Neuronal stem cell (in vitro differentiated cells): ENCODE measurements around the gene TMCO4.
"Not testable (repeated sequence)": the region's sequence is repeated elsewhere in the genome, so short reads cannot be mapped to it uniquely, and the experiment has no call there.

Experiments used
- DNase-seq: peaks from one replicate; pipeline ENCODE4 v3.0.0-alpha.2; 2013; ENCODE audit warnings: low spot score
- H2AFZ ChIP-seq: one replicate; pipeline ENCODE4 v1.6.1; 2013; ENCODE audit warnings: mild to moderate bottlenecking, low read length, inconsistent platforms
- H2AK5ac ChIP-seq: 2 replicates; pipeline ENCODE4 v1.6.1; 2013; ENCODE audit warnings: low read depth, mild to moderate bottlenecking, inconsistent platforms, low read length, moderate library complexity, mixed read lengths
- H2BK120ac ChIP-seq: 2 replicates; pipeline ENCODE4 v1.6.1; 2013; ENCODE audit warnings: low read depth, mild to moderate bottlenecking, inconsistent platforms, low read length, moderate library complexity, mixed read lengths
- H2BK12ac ChIP-seq: one replicate; pipeline ENCODE4 v1.6.1; 2013; ENCODE audit warnings: low read length, inconsistent platforms
- H2BK15ac ChIP-seq: 2 replicates; pipeline ENCODE4 v1.6.1; 2013; ENCODE audit warnings: mild to moderate bottlenecking, low read length, inconsistent platforms, mixed read lengths
- H2BK5ac ChIP-seq: one replicate; pipeline ENCODE4 v1.6.1; 2013; ENCODE audit warnings: inconsistent platforms, mild to moderate bottlenecking, low read length, moderate library complexity
- H3K14ac ChIP-seq: one replicate; pipeline ENCODE4 v1.6.1; 2013; ENCODE audit warnings: low read length, inconsistent platforms
- H3K18ac ChIP-seq: 2 replicates; pipeline ENCODE4 v1.6.1; 2013; ENCODE audit warnings: low read length, inconsistent platforms
- H3K23ac ChIP-seq: 2 replicates; pipeline ENCODE4 v1.6.1; 2013; ENCODE audit warnings: low read depth, mild to moderate bottlenecking, mixed read lengths, low read length, inconsistent platforms; ENCODE audit not compliant: poor library complexity
- H3K27ac ChIP-seq: replicated peaks from 3 replicates; pipeline ENCODE4 v1.5.1; 2013; ENCODE audit warnings: low read length, inconsistent platforms
- H3K27me3 ChIP-seq, 3 experiments: 2 replicates each; pipeline ENCODE4 v1.6.1; 2013; ENCODE audit warnings: low read length in 3 of 3, mild to moderate bottlenecking in 2 of 3, inconsistent platforms in 1 of 3, low read depth in 1 of 3, mixed read lengths in 1 of 3, moderate library complexity in 1 of 3; ENCODE audit not compliant: control insufficient read depth in 3 of 3, insufficient read depth in 3 of 3
- H3K36me3 ChIP-seq, 2 donors: replicated peaks in 1 of 2; 2 replicates each; pipeline ENCODE4 v1.6.1; 2013; ENCODE audit warnings: low read length in 2 of 2; ENCODE audit not compliant: control insufficient read depth in 2 of 2, insufficient read depth in 2 of 2
- H3K4ac ChIP-seq: 2 replicates; pipeline ENCODE4 v1.6.1; 2013; ENCODE audit warnings: inconsistent platforms, mild to moderate bottlenecking, low read length, moderate library complexity
- H3K4me1 ChIP-seq, 2 donors: 1 replicate in 1 of 2; 2 replicates in 1 of 2; pipeline ENCODE4 v1.6.1; 2013; ENCODE audit warnings: low read length in 2 of 2, low read depth in 1 of 2; ENCODE audit not compliant: control insufficient read depth in 2 of 2, insufficient read depth in 1 of 2
- H3K4me2 ChIP-seq: one replicate; pipeline ENCODE4 v1.6.1; 2013; ENCODE audit warnings: mild to moderate bottlenecking, low read length, inconsistent platforms; ENCODE audit not compliant: insufficient read depth, poor library complexity, severe bottlenecking
- H3K4me3 ChIP-seq, 2 donors: 2 replicates each; pipeline ENCODE4 v1.5.1; 2013; ENCODE audit warnings: low read length in 2 of 2, mild to moderate bottlenecking in 2 of 2, inconsistent platforms in 1 of 2, moderate library complexity in 1 of 2
- H3K79me1 ChIP-seq: one replicate; pipeline ENCODE4 v1.6.1; 2013; ENCODE audit warnings: low read depth, mild to moderate bottlenecking, inconsistent platforms, low read length, moderate library complexity
- H3K9ac ChIP-seq: one replicate; pipeline ENCODE4 v1.6.1; 2013; ENCODE audit warnings: mild to moderate bottlenecking, low read depth, low read length, inconsistent platforms; ENCODE audit not compliant: poor library complexity
- H3K9me3 ChIP-seq, 2 donors: replicated peaks in 1 of 2; 2 replicates each; pipeline versions ENCODE3 to v1.6.1; 2013; ENCODE audit warnings: low read length in 2 of 2, mild to moderate bottlenecking in 2 of 2, inconsistent platforms in 1 of 2, low read depth in 1 of 2, mixed read lengths in 1 of 2, moderate library complexity in 1 of 2; ENCODE audit not compliant: control insufficient read depth in 2 of 2, insufficient read depth in 1 of 2
- H4K8ac ChIP-seq: one replicate; pipeline ENCODE4 v1.6.1; 2013; ENCODE audit warnings: low read depth, mild to moderate bottlenecking, inconsistent platforms, low read length, moderate library complexity
- H4K91ac ChIP-seq: one replicate; pipeline ENCODE4 v1.6.1; 2013; ENCODE audit warnings: low read length, low read depth, mild to moderate bottlenecking, inconsistent platforms; ENCODE audit not compliant: poor library complexity
- WGBS, 2 donors: extraction: QIAGEN DNeasy Blood & Tissue Kit; methylation state at CpG; one replicate each; pipeline ENCODE4 v1.1.7; 2013; ENCODE audit warnings: missing lambda C conversion rate in 2 of 2, mixed read lengths in 1 of 2; ENCODE audit not compliant: insufficient read length in 2 of 2, insufficient replicate concordance in 1 of 2; ENCODE audit errors: extremely low coverage in 2 of 2; 5-methylcytosine and 5-hydroxymethylcytosine counted together

The TMCO4 gene

GRCh38 chr1:19817160-19817559 lies 17.4 kb upstream of the TMCO4 start:
- H2BK15ac ChIP-seq: no peak overlapping the region
- no peak overlapping the region for H3K9ac ChIP-seq
- H3K4me1 ChIP-seq: no peaks in the 10 kb centered on the region
- no peaks in the 10 kb centered on the region for H3K9me3 ChIP-seq
- H4K8ac ChIP-seq: no peak overlapping the region
- H3K4ac ChIP-seq: no peak overlapping the region
- H3K79me1 ChIP-seq: no peaks in the 10 kb centered on the region
- H3K14ac ChIP-seq: peak overlapping the region; percentile 64
- no peak overlapping the region for H2AFZ ChIP-seq
- WGBS, 2 donors: no CpG with 5 or more reads among the region's 5 CpGs
- no peak overlapping the region for H3K27ac ChIP-seq
- H2BK12ac ChIP-seq: no peak overlapping the region
- no peak overlapping the region for H4K91ac ChIP-seq
- H3K27me3 ChIP-seq: peaks cover 0 to 51% (median 0%) of the 10 kb centered on the region in 3 experiments
- DNase-seq: no peak
- H3K36me3 ChIP-seq: no peaks in the 10 kb centered on the region
- no peak overlapping the region for H2AK5ac ChIP-seq
- H3K23ac ChIP-seq: no peak overlapping the region
- no peak overlapping the region for H3K4me3 ChIP-seq
- H3K18ac ChIP-seq: no peak overlapping the region
- no peak overlapping the region for H2BK5ac ChIP-seq
- H3K4me2 ChIP-seq: no peak overlapping the region
- H2BK120ac ChIP-seq: no peak overlapping the region

- H3K79me1 ChIP-seq, H4K91ac ChIP-seq, H3K4ac ChIP-seq, H3K9me3 ChIP-seq, DNase-seq, H2BK120ac ChIP-seq, H3K4me3 ChIP-seq, H2AK5ac ChIP-seq, H3K4me1 ChIP-seq, H3K14ac ChIP-seq, H2BK15ac ChIP-seq, H3K18ac ChIP-seq, H2BK12ac ChIP-seq, H4K8ac ChIP-seq, H3K36me3 ChIP-seq, H3K4me2 ChIP-seq, H2BK5ac ChIP-seq, H3K27ac ChIP-seq, H3K9ac ChIP-seq, H3K23ac ChIP-seq, H2AFZ ChIP-seq: not testable (repeated sequence)
- H3K27me3 ChIP-seq: peaks cover 0 to 51% (median 0%) of the 10 kb centered on the region in 3 experiments
- WGBS, 2 donors: no CpG with 5 or more reads among the region's 1 CpG
These were observed 17.0 kb upstream of the TMCO4 start for GRCh38 chr1:19816737-19817086.

- H2BK15ac ChIP-seq: no peak overlapping the region
- H3K14ac ChIP-seq: no peak overlapping the region
- no peak overlapping the region for H2BK120ac ChIP-seq
- no peak overlapping the region for H2BK12ac ChIP-seq
- H2AFZ ChIP-seq: no peak overlapping the region
- WGBS, 2 donors: no CpG with 5 or more reads among the region's 15 CpGs
- H3K23ac ChIP-seq: no peak overlapping the region
- H3K27me3 ChIP-seq: peaks cover 0 to 51% (median 0%) of the 10 kb centered on the region in 3 experiments
- no peaks in the 10 kb centered on the region for H3K36me3 ChIP-seq
- H4K8ac ChIP-seq: no peak overlapping the region
- no peaks in the 10 kb centered on the region for H3K4me1 ChIP-seq
- H3K4me2 ChIP-seq: no peak overlapping the region
- no peak overlapping the region for H2BK5ac ChIP-seq
- H2AK5ac ChIP-seq: no peak overlapping the region
- H3K4ac ChIP-seq: no peak overlapping the region
- no peaks in the 10 kb centered on the region for H3K79me1 ChIP-seq
- no peak overlapping the region for H3K4me3 ChIP-seq
- no peak overlapping the region for H3K18ac ChIP-seq
- no peak overlapping the region for H3K9ac ChIP-seq
- no peak for DNase-seq
- H3K9me3 ChIP-seq: no peaks in the 10 kb centered on the region
- H4K91ac ChIP-seq: no peak overlapping the region
- no peak overlapping the region for H3K27ac ChIP-seq
These were observed 16.4 kb upstream of the TMCO4 start for GRCh38 chr1:19815801-19816736.

- Histone ChIP-seq H4K8ac (no peak within 1 kb of the TSS), H3K23ac (peak within 1 kb of the TSS; percentile 35), H2BK120ac (no peak within 1 kb of the TSS), H3K4me2 (no peak within 1 kb of the TSS), H3K9me3 (no peaks in the 10 kb centered on the region), H3K4me3 (no peak within 1 kb of the TSS), H2BK15ac (no peak within 1 kb of the TSS), H2AFZ (no peak within 1 kb of the TSS), H2BK12ac (no peak within 1 kb of the TSS), H3K79me1 (no peaks in the 10 kb centered on the region), H3K36me3 (no peaks in the 10 kb centered on the region), H3K27ac (no peak within 1 kb of the TSS), H3K18ac (peak within 1 kb of the TSS; percentile 55), H4K91ac (no peak within 1 kb of the TSS), H3K4me1 (no peaks in the 10 kb centered on the region), H2AK5ac (peak within 1 kb of the TSS; percentile 21), H2BK5ac (peak within 1 kb of the TSS; percentile 76), H3K14ac (peak within 1 kb of the TSS; percentile 99), H3K4ac (no peak within 1 kb of the TSS), H3K27me3 (peaks cover 0 to 54% (median 0%) of the 10 kb centered on the region in 3 experiments), H3K9ac (peak within 1 kb of the TSS; percentile 26)
- DNase-seq: no peak
- no CpG with 5 or more reads among the region's 22 CpGs for WGBS, 2 donors
These were observed 15.2 kb upstream of the TMCO4 start, which contains the start of gene RNF186 for GRCh38 chr1:19814681-19815503. Gene RNF186, minus strand, starts transcription at chr1:19815283. Its CDS starts 182 bp downstream, at chr1:19815101.
